ENCODE results near the gene EPS8L2.

Gene EPS8L2

GRCh38 chr11:705646-706438 lies at the start of gene EPS8L2:
Gene EPS8L2 (plus strand): TSS chr11:706231. CDS start chr11:709408, 3,177 bp downstream.
- DNase-seq (ENCODE audit: low read depth): peak; percentile 16

DNA sequence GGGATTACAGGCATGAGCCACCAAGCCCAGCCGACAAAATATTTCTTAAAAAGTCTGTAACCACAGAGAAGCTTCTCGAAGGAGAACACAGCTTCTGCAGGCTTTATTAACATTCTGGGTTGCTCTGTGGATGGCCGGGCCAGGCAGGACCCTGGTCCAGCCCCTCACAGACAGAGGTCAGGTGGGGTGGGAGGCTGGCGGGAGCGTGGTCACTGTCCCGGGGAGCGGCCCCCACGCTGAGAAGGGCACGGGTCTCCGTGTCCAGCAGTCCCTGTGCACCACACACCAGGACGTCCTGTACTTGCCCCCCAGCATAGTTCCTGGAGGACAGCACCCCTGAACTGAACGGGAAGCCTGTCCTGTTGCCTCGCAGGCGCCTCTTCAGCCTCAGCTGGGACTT lies 49.6 kb upstream of the EPS8L2 start:
- DNase-seq (ENCODE audit: low read depth): no peak

DNA sequence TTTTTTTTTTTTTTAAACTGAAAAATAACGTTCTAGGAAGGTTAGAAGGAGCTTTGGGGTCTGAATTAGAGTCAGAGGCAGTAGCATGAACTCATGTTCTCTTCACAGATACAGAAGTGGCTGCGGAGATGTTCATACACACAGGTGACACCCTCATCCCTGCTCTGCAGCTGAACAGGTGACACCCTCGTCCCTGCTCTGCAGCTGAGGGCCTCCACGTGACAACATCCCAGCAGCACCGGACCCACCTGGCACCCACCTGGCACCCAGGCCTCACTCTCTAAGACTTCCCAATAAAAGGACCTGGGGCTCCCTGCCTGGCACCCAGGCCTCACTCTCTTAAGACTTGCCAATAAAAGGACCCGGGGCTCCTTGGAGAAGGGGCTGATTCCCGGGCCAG lies 49.2 kb upstream of the EPS8L2 start:
- no peak for DNase-seq (ENCODE audit: low read depth)

DNA sequence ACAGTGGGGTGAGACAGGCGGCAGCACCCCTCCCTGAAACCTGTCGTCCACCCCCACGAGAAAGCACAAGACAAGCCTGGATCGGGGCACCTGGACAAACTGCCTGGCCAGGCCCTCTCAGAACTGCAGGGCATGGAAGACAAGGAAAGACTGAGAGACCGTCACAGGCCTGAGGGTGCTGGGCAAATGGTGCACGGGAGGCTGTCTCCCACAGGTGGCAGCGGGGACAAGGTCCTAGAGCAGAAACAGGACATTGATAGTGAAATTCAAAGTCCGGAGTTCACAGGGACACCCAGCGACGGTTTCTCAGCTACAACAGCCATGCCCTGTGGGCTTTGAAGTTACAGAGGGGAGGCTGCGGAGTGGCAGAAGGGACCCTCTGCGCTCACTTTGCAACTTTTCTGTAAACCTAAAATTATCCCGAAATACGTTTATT lies 48.3 kb upstream of the EPS8L2 start:
- no peak for DNase-seq (ENCODE audit: low read depth)

GRCh38 chr11:659532-660085 lies 46.4 kb upstream of the EPS8L2 start:
- DNase-seq (ENCODE audit: low read depth): no peak

GRCh38 chr11:660281-660680 lies 45.8 kb upstream of the EPS8L2 start:
- no peak for DNase-seq (ENCODE audit: low read depth)

- no peak for DNase-seq (ENCODE audit: low read depth)
Observed at GRCh38 chr11:660681-661444, 45.2 kb upstream of the EPS8L2 start.

DNA sequence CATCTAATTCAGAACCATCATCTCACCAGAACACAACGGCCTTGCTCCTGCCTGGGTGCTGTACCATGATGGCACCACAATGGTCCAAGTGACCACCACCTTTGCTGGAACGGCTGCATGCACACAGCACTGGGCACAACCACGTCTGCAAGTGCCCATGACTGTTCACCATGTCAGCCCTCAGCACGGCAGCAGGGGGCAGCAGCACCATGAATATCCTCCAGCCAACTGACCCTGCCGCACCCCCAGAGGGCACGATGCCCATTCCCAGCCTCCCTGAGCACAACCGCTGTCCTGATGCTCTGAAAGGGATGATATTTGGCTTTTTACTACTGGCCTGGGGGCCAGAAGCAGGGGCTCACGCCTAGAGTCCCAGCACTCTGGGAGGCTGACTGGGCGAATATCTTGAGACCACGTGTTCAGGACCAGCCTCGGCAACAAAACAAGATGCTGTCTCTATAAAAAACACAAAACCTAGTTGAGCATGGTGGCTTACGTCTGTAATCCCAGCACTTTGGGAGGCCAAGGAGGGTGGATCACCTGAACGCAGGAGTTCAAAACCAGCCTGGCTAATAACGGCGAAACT lies 43.2 kb upstream of the EPS8L2 start:
- DNase-seq (ENCODE audit: low read depth): peak; percentile 70

DNA sequence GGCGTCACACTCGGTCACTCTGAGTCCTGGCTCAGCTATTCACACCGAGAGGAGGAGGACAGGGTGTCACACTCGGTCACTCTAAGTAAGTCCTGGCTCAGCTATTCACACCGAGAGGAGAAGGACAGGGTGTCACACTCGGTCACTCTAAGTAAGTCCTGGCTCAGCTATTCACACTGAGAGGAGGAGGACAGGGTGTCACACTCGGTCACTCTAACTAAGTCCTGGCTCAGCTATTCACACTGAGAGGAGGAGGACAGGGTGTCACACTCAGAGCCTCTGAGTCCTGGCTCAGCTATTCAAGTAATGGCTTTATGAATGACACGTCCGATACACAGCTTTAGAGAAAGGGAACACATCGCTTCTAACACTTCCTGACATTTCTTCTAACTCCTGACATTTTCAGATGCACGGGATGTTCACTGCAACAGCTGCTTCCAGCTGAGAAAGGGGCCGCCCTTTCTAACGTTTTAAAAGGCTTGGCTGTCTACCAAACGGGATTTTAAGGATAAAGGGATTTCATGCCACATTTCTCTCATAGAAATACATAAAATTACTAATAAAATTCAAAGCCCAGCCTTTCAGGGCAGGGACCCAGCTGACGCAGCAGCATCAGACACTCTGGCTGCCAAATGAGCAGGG lies 40.8 kb upstream of the EPS8L2 start:
- peak; percentile 26 for DNase-seq (ENCODE audit: low read depth)

- peak; percentile 81 for DNase-seq (ENCODE audit: low read depth)
Observed at GRCh38 chr11:665704-666281, 40.2 kb upstream of the EPS8L2 start.

DNA sequence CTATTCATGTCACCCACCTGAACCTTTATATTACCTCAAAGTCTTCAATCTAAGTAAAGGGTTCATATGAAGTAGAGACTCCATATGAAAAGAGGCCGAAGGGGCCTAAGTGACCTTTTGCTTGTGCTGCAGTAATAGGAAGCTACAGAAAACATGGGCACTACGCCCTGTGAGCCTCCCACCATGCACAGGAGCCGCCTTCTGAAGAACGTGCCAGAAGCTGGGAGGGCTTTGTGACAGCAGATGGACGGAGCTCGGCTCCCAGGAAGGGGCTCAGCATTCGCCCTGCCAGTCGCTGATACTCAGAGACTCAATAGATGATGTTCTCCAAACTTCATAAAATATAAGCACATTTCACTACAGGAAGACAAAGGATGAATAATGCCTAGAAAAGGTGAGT lies 32.2 kb upstream of the EPS8L2 start:
- DNase-seq (ENCODE audit: low read depth): no peak

- DNase-seq (ENCODE audit: low read depth): no peak
Observed at GRCh38 chr11:674406-674805, 31.6 kb upstream of the EPS8L2 start.

- no peak for DNase-seq (ENCODE audit: low read depth)
Observed at GRCh38 chr11:678297-678696, 27.7 kb upstream of the EPS8L2 start.

GRCh38 chr11:679271-680207 lies 26.5 kb upstream of the EPS8L2 start:
- DNase-seq (ENCODE audit: low read depth): no peak

DNA sequence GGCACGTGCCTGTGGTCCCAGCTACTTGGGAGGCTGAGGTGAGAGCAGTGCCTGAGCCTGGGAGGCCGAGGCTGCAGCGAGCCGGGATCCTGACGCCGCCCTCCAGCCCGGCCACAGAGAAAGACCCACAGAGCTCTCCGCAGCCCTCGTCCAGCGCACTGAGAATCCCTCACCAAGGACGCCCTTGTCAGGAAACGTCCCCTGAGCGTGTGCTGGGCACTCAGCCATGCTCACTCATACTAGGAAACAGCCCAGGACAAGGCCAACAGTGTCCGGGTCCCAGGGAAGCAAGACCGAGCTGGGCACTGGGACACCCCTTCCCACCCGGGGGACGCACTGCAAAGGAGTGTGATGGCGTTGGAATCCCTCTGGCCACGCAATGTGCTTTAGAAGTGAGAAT lies 25.6 kb upstream of the EPS8L2 start:
- DNase-seq (ENCODE audit: low read depth): no peak

GRCh38 chr11:680970-681369 lies 25.1 kb upstream of the EPS8L2 start:
- DNase-seq (ENCODE audit: low read depth): no peak

GRCh38 chr11:686451-687243 lies 19.4 kb upstream of the EPS8L2 start:
- no peak for DNase-seq (ENCODE audit: low read depth)

DNA sequence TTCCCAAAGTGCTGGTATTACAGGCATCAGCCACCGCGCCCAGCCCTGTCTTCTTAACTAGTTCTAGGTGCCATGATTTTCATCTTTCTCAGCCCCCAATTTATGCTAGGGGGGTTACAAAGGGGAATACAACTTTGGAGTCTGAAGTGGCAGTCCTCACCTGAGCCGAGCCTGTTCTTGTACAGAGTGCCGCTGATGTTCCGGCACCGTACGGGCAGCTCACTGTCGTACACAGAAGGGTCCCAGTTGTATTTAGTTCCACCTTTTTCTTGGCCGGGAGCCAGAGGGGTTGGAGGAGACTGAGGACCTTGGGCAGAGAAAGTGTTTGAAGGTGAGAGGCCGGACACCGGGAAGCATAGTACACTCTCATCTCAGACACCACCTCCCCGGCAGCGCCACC lies 18.3 kb upstream of the EPS8L2 start:
- no peak for DNase-seq (ENCODE audit: low read depth)

DNA sequence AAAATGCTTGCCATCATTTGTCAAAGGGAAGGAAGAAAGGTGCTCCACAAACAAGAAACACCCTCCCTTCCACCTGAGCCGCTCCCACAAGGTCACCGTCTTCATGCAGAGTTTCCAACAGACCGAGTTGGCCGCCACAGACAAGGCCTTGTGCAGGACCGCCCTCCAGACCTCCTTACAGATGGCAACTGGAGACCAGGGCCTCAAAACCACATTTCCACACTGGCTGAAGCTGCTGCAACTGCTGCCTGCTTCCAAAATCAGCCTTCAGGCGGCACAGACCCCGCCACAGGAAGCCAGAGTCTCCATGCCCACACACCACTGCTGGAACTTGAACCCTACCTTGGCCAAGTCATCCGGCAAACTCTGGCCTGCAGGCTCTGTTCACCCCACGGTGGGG lies 17.4 kb upstream of the EPS8L2 start:
- no peak for DNase-seq (ENCODE audit: low read depth)

GRCh38 chr11:689625-690024 lies 16.4 kb upstream of the EPS8L2 start:
- no peak for DNase-seq (ENCODE audit: low read depth)

Measured in EH (cell line).